Activated CD8-positive, alpha-beta memory T cell treated with anti-CD3 and anti-CD28 coated beads, Interleukin-2, amount 10 ng/mL, durations not matched to agents 7 days and 5 days (primary cell): ENCODE data around the gene PPM1D. TPM values are rescaled to one million over a fixed set of nuclear protein-coding genes. Genes with fewer than 3 reads are reported as not detected.

Experiments used
- ATAC-seq: fragments of 150-1000 bp; cut with Tn5 transposase; one replicate; pipeline ENCODE4 v1.10.0; 2021; ENCODE audit warnings: moderate library complexity
- CTCF ChIA-PET: fragments of 350-600 bp; sonication (Branson Sonifier 250); formaldehyde crosslinking; loops from one replicate; lab custom pipeline; 2021; ENCODE audit warnings: antibody characterized with exemption; lab: Charles Lee
- DNase-seq: peaks from one replicate; pipeline ENCODE4 v3.0.0-alpha.2; 2020
- H3K27ac Mint-ChIP-seq: one replicate; pipeline ENCODE4 v1.8.0; 2021; ENCODE audit warnings: mild to moderate bottlenecking, mixed read lengths
- H3K27me3 Mint-ChIP-seq: one replicate; pipeline ENCODE4 v1.8.0; 2021; ENCODE audit warnings: mixed read lengths
- H3K36me3 Mint-ChIP-seq: one replicate; pipeline ENCODE4 v1.8.0; 2021; ENCODE audit warnings: mild to moderate bottlenecking, mixed read lengths
- H3K4me1 Mint-ChIP-seq: one replicate; pipeline ENCODE4 v1.8.0; 2021; ENCODE audit warnings: mixed read lengths
- H3K4me3 Mint-ChIP-seq: one replicate; pipeline ENCODE4 v1.8.0; 2021; ENCODE audit warnings: mild to moderate bottlenecking, moderate library complexity, mixed read lengths
- H3K9me3 Mint-ChIP-seq: one replicate; pipeline ENCODE4 v1.8.0; 2022; ENCODE audit warnings: low read depth, mixed read lengths
- total RNA-seq, 2 experiments: library from RNA; stranded (reverse); gene quantifications; one replicate each; pipeline ENCODE4 v1.2.3, GENCODE V29; 2021

PPM1D gene
- total RNA-seq, 2 experiments from 2014 or later: 20.3 to 22.6 TPM

DNA sequence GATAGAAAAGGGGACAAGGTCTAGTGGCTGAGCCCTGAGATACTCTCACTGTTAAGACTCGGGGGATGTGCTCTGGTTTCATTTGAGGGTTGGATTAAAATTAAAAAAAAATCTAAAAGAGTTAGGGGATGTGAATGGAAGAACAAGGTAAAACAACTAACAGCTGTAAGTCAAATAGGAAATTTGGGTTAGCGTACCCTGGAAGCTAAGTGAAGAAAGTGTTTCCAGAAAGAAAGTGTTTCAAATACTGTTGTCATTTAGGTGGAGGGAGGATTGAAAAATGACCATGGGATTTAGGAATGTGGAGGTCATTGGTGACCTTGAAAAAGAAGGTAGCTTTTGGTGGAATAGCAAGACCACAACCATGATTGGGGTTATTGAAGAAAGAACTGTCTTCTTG is 37.7 kb downstream of the PPM1D start:
- CTCF ChIA-PET: interaction anchor here (0.7 to 3.5 kb wide), 21 partner anchors 9 to 605 kb away, joined by 3 to 15 read pairs (median 4); partner anchors contain the start of genes BCAS3, CHCT1 and PPM1D
- Mint-ChIP-seq H3K27ac (no peak overlapping the region), H3K4me1 (peaks cover 11% of the 10 kb centered on the region), H3K9me3 (no peaks in the 10 kb centered on the region), H3K27me3 (no peaks in the 10 kb centered on the region), H3K4me3 (no peak overlapping the region), H3K36me3 (peaks cover 20% of the 10 kb centered on the region)
- DNase-seq: no peak
- no peak for ATAC-seq

DNA sequence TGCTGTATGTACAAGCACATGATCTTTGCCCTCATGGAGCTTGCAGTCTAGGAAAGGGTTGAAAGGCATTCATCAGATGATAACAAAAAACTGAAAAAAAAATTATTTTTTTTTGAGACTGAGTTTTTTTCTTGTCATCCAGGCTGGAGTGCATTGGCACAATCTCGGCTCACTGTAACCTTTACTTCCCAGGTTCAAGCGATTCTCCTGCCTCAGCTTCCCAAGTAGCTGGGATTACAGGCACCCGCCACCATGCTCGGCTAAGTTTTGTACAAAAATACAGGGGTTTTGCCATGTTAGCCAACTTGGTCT is 39.0 kb downstream of the PPM1D start:
- no peaks in the 10 kb centered on the region for H3K27me3 Mint-ChIP-seq
- ATAC-seq (no peak), DNase-seq (no peak)
- peaks cover 11% of the 10 kb centered on the region for H3K4me1 Mint-ChIP-seq
- CTCF ChIA-PET: interaction anchor here (0.7 to 3.5 kb wide), 16 partner anchors 8 to 559 kb away, joined by 3 to 15 read pairs (median 4); partner anchors contain the start of genes BCAS3 and PPM1D
- peaks cover 22% of the 10 kb centered on the region for H3K36me3 Mint-ChIP-seq
- H3K9me3 Mint-ChIP-seq: no peaks in the 10 kb centered on the region
- no peak overlapping the region for H3K27ac Mint-ChIP-seq
- no peak overlapping the region for H3K4me3 Mint-ChIP-seq

DNA sequence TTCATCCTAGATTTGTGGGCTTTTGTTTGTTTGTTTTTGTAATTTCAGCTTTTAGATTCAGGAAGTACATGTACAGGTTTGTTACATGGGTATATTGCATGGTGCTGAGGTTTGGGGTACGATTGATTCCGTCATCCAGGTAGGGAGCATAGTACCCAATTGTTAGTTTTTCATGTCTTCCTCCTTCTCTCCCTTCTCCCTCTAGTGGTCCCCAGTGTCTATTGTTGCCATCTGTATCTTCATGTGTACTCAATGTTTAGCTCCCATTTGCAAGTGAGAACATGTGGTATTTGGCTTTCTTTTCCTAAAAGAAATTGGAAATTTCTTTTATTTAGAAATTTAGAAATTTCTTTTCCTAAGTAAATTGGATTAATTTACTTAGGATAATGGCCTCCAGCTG is 40.5 kb downstream of the PPM1D start:
- CTCF ChIA-PET: interaction anchor here (0.6 to 3.5 kb wide), 9 partner anchors 10 to 217 kb away, joined by 3 to 15 read pairs (median 3); partner anchors contain the start of genes BCAS3 and PPM1D
- Mint-ChIP-seq H3K27ac (no peak overlapping the region), H3K4me3 (no peak overlapping the region), H3K9me3 (no peaks in the 10 kb centered on the region), H3K27me3 (no peaks in the 10 kb centered on the region), H3K4me1 (peaks cover 11% of the 10 kb centered on the region), H3K36me3 (peaks cover 22% of the 10 kb centered on the region)
- DNase-seq (no peak), ATAC-seq (no peak)

DNA sequence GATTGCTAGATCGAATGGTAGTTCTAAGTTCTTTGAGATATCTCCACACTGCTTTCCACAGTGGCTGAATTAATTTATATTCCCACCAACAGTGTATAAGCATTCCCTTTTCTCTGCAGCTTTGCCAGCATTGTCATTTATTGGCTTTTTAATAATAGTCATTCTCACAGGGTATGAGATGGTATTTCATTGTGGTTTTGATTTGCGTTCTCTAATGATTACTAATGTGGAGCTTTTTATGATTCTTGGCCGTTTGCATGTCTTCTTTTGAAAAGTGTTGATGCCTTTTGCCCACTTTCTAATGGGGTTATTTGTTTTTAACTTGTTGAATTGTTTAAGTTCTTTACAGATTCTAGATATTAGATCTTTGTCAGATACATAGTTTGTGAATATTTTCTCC is 41.1 kb downstream of the PPM1D start:
- DNase-seq (no peak), ATAC-seq (no peak)
- H3K36me3 Mint-ChIP-seq: peaks cover 22% of the 10 kb centered on the region
- CTCF ChIA-PET: interaction anchor here (0.6 to 3.5 kb wide), 7 partner anchors 9 to 218 kb away, joined by 3 to 15 read pairs (median 3); partner anchors contain the start of gene PPM1D
- no peaks in the 10 kb centered on the region for H3K9me3 Mint-ChIP-seq
- H3K27me3 Mint-ChIP-seq: no peaks in the 10 kb centered on the region
- H3K4me1 Mint-ChIP-seq: peaks cover 11% of the 10 kb centered on the region
- no peak overlapping the region for H3K4me3 Mint-ChIP-seq
- H3K27ac Mint-ChIP-seq: no peak overlapping the region

DNA sequence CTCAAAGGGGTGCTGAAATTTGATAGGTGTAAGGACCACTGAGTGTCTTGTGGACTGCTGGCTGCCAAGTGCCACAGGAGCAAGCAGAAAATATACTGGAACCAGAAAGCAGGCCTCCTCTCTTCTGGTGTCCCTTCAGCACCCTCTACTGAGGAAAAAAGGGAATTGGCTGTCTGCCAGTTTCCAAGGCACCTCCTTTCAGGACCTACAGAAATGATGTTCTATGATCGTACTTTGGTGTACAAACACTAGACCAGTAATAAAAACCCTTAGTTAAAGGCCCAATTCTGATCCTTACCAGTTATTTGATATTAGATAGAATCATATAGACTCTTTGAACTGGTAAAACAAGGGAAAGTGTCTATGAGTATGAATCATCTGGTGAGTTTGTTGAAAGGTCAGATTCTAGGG is 41.8 kb downstream of the PPM1D start:
- DNase-seq (peak; percentile 69), ATAC-seq (peak; percentile 65)
- CTCF ChIA-PET: interaction anchor here (1.0 kb wide), 1 partner anchor 10 kb away, joined by 3 read pairs; no protein-coding TSS in a partner anchor
- H3K4me1 Mint-ChIP-seq: peaks cover 11% of the 10 kb centered on the region
- H3K27me3 Mint-ChIP-seq: no peaks in the 10 kb centered on the region
- no peak overlapping the region for H3K27ac Mint-ChIP-seq
- no peak overlapping the region for H3K4me3 Mint-ChIP-seq
- no peaks in the 10 kb centered on the region for H3K9me3 Mint-ChIP-seq
- H3K36me3 Mint-ChIP-seq: peaks cover 19% of the 10 kb centered on the region

DNA sequence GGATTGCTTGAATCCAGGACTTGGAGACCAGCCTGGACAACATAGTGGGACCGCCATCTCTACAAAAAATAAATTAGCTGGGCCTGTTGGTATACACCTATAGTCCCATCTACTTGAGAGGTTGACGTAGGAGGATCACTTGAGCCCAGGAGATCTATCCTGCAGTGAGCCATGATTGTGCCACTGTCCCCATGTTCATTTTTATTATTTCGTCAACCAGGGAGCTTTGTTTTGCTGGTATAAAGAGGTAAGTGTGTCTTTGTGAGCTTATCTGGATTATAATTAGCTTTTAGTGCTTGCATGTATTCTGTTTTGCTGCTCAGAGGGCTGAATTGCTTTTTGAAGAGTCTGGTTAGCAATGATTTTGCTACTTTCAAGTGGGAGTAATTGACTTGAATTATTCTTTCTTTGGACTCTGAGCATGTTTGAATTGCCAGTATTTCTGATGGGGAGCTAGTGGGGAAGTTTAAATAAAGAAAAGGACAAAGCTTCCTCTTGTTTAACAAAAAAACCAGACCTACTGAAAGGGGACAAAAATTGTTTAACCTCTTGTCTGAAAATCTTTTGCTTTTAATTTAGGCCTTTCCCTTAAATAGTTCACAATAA is 46.0 kb downstream of the PPM1D start:
- ATAC-seq (no peak), DNase-seq (no peak)
- Mint-ChIP-seq H3K4me3 (no peak overlapping the region), H3K27me3 (no peaks in the 10 kb centered on the region), H3K9me3 (no peaks in the 10 kb centered on the region), H3K27ac (no peak overlapping the region), H3K4me1 (peaks cover 9% of the 10 kb centered on the region), H3K36me3 (peaks cover 22% of the 10 kb centered on the region)
- CTCF ChIA-PET: interaction anchor here (1.1 to 1.2 kb wide), 3 partner anchors 8 to 415 kb away, joined by 3 read pairs; no protein-coding TSS in a partner anchor

DNA sequence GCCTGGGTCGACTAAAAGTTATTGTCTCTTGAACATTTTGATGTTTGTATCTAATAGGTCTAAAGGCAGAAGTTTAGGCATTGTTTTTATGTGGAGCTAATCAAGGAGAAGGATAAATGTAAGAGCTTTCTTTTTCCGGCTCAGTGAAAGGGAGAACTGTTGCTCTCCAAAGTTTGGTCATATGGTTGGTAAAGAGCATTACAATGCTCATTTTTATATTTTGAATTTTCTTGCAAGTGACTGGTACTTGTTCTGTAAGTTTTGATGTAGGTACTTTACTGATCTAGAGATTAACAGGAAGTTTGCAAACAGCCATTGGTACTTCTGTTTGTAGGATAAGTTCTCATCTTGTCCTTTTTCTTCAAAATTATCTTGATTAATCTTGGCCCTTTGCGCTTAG is 46.7 kb downstream of the PPM1D start:
- ATAC-seq (no peak), DNase-seq (no peak)
- Mint-ChIP-seq H3K27ac (no peak overlapping the region), H3K36me3 (peaks cover 25% of the 10 kb centered on the region), H3K4me3 (no peak overlapping the region), H3K27me3 (no peaks in the 10 kb centered on the region), H3K4me1 (peaks cover 6% of the 10 kb centered on the region), H3K9me3 (no peaks in the 10 kb centered on the region)
- CTCF ChIA-PET: interaction anchor here (1.1 to 1.2 kb wide), 3 partner anchors 9 to 415 kb away, joined by 3 read pairs; no protein-coding TSS in a partner anchor

DNA sequence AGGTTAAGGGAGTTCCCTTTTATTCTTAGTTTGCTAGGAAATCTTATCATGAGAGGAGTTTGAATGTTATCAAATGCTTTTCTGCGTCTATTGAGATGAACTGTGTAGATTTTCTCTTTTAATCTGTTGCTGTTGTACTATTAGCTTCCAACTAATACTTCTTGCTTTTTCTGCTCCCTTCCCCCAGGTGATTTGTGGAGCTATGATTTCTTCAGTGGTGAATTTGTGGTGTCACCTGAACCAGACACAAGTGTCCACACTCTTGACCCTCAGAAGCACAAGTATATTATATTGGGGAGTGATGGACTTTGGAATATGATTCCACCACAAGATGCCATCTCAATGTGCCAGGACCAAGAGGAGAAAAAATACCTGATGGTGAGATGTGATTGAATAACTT is 47.7 kb downstream of the PPM1D start:
- Mint-ChIP-seq H3K4me1 (peaks cover 9% of the 10 kb centered on the region), H3K27me3 (no peaks in the 10 kb centered on the region), H3K36me3 (peaks cover 27% of the 10 kb centered on the region), H3K27ac (no peak overlapping the region), H3K4me3 (no peak overlapping the region), H3K9me3 (no peaks in the 10 kb centered on the region)
- no peak for DNase-seq
- no peak for ATAC-seq
- CTCF ChIA-PET: interaction anchor here (0.7 kb wide), 1 partner anchor 9 kb away, joined by 5 read pairs; no protein-coding TSS in a partner anchor

DNA sequence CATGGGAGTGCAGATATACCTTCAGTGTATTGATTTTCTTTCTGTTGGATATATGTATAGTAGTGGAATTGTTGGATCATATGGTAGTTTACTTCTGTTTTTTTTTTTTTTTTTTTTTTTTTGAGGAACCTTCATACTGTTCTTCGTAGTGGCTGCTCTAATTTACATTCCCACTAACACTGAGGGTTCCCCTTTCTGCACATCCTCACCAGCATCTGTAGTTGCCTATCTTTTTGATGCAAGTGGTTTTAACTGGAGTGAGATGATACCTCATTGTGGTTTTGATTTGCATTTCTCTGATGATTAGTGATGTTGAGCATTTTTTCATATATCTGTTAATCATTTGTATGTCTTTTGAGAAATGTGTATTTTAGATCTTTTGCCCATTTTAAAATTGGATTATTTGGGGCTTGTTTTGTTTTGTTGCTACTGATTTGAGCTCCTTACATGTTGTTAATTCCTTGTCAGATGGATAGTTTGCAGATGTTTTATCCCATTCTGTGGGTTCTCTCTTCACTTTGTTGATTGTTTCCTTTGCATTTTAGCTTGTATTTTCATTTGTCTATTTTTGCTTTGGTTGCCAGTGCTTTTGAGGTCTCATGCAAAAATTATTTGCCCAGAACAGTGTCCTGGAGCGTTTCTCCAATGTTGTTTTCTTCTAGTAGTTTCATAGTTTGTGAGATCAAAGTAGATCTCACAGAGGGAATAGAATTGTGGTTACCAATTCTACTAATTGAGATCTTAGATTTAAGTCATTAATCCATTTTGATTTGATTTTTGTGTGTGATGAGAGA is 52.7 kb downstream of the PPM1D start:
- Mint-ChIP-seq H3K36me3 (peaks cover 25% of the 10 kb centered on the region), H3K27me3 (no peaks in the 10 kb centered on the region), H3K4me1 (peaks cover 20% of the 10 kb centered on the region), H3K4me3 (no peak overlapping the region), H3K27ac (peak overlapping the region; percentile 19), H3K9me3 (no peaks in the 10 kb centered on the region)
- DNase-seq (no peak), ATAC-seq (no peak)
- CTCF ChIA-PET: interaction anchor here (1.0 kb wide), 1 partner anchor 15 kb away, joined by 4 read pairs; no protein-coding TSS in a partner anchor

DNA sequence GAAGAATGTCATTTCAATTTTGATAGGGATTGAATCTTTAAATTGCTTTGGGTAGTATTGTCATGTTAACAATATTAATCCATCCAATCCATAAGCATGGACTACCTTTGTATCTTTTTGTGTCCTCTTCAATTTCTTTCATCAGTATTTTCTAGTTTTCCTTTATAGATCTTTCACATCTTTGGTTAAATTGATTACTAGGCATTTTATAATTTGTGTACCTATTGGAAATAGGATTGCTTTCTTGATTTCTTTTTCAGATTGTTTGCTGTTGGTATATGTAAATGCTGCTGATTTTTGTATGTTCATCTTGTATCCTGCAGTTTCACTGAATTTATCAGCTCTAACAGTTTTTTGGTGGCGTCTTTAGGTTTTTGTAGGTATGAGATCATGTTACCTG is 53.6 kb downstream of the PPM1D start:
- CTCF ChIA-PET: no interaction called here
- no peaks in the 10 kb centered on the region for H3K9me3 Mint-ChIP-seq
- H3K4me1 Mint-ChIP-seq: peaks cover 20% of the 10 kb centered on the region
- no peaks in the 10 kb centered on the region for H3K27me3 Mint-ChIP-seq
- DNase-seq (no peak), ATAC-seq (no peak)
- no peak overlapping the region for H3K4me3 Mint-ChIP-seq
- H3K27ac Mint-ChIP-seq: no peak overlapping the region
- peaks cover 21% of the 10 kb centered on the region for H3K36me3 Mint-ChIP-seq

DNA sequence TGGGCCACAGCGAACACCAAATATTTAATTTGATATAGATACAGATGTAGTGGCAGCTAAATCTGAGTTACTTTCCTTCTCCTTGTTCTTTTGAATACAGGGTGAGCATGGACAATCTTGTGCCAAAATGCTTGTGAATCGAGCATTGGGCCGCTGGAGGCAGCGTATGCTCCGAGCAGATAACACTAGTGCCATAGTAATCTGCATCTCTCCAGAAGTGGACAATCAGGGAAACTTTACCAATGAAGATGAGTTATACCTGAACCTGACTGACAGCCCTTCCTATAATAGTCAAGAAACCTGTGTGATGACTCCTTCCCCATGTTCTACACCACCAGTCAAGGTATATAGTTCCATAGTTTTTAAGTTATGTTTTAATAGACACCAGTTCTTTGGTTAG is 56.5 kb downstream of the PPM1D start:
- no peaks in the 10 kb centered on the region for H3K27me3 Mint-ChIP-seq
- H3K36me3 Mint-ChIP-seq: peaks cover 6% of the 10 kb centered on the region
- no peak for ATAC-seq
- CTCF ChIA-PET: interaction anchor here (1.7 kb wide), 1 partner anchor 18 kb away, joined by 4 read pairs; no protein-coding TSS in a partner anchor
- H3K4me1 Mint-ChIP-seq: peaks cover 21% of the 10 kb centered on the region
- DNase-seq: no peak
- no peak overlapping the region for H3K27ac Mint-ChIP-seq
- H3K4me3 Mint-ChIP-seq: no peak overlapping the region
- H3K9me3 Mint-ChIP-seq: no peaks in the 10 kb centered on the region

DNA sequence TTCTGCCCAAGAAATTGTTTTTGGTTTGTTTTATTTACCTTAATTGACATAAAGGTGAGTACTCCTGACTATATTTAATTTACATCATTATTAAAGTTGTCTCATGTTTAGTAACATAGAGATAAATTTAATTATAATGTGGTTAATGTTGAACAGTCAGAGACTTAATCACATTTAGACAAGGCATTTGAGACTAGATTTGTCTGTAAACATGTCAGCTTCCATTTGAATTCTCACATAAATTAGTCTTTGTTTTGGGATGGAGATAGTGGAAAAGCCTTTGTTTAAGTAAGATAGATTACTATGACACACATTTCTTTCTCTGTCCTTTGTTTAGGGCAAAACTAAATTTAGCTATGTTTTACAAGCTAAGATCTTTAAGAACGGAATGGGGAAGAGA is 59.2 kb downstream of the PPM1D start:
- Mint-ChIP-seq H3K9me3 (no peaks in the 10 kb centered on the region), H3K4me3 (no peak overlapping the region), H3K36me3 (peaks cover 5% of the 10 kb centered on the region), H3K27me3 (no peaks in the 10 kb centered on the region), H3K4me1 (peaks cover 4% of the 10 kb centered on the region), H3K27ac (peak overlapping the region; percentile 12)
- CTCF ChIA-PET: interaction anchor here (0.6 to 1.4 kb wide), 2 partner anchors 18 to 509 kb away, joined by 3 to 4 read pairs; no protein-coding TSS in a partner anchor
- ATAC-seq (no peak), DNase-seq (no peak)

DNA sequence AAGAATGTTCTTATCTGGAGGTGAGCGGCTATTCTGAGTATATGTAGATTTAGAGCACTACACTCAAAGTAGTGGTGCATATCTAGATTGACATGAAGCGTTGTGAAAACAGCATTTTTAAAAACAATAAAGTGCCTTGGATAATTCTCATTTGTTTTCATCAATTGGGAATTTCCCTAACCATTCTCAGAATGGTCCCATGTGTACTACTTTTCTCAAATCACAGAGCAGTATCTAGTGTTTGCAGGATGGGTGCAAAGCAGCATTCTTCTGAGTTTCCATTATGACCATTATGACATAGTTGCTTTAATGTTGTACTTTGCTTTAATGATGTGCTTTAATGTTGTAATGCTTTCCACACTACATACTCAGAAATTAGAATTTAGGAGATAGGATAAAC is 61.5 kb downstream of the PPM1D start:
- H3K36me3 Mint-ChIP-seq: peaks cover 11% of the 10 kb centered on the region
- no peaks in the 10 kb centered on the region for H3K9me3 Mint-ChIP-seq
- DNase-seq (no peak), ATAC-seq (no peak)
- no peak overlapping the region for H3K27ac Mint-ChIP-seq
- CTCF ChIA-PET: no interaction called here
- no peak overlapping the region for H3K4me3 Mint-ChIP-seq
- no peaks in the 10 kb centered on the region for H3K27me3 Mint-ChIP-seq
- peaks cover 2% of the 10 kb centered on the region for H3K4me1 Mint-ChIP-seq
